Panc1 (cell line): ENCODE data around the gene NIT1. TPM values are rescaled to one million over a fixed set of nuclear protein-coding genes. Genes with fewer than 3 reads are reported as not detected.

ENCODE experiments used
- ATAC-seq: fragments of 200-7000 bp; cut with Tn5 transposase; 2 replicates; pipeline ENCODE4 v1.9.1; 2020; ENCODE audit warnings: mild to moderate bottlenecking, moderate library complexity
- BruUV-seq: library from RNA; stranded (reverse); fragments of 400-500 nt; replicated peaks from 2 replicates; lab custom pipeline; 2021; lab: Mats Ljungman, UMichigan
- CTCF ChIA-PET: fragments of 300-600 bp; sonication (Branson Sonifier 250); formaldehyde crosslinking; loops from one replicate; lab custom pipeline; 2022; ENCODE audit warnings: antibody characterized with exemption; lab: Charles Lee
- POLR2A ChIA-PET: fragments of 300-600 bp; sonication (Branson Sonifier 250); formaldehyde crosslinking; loops from one replicate; lab custom pipeline; 2022; ENCODE audit warnings: antibody characterized with exemption; lab: Charles Lee
- DNase-seq: peaks from one replicate; pipeline ENCODE4 v3.0.0-alpha.2; 2010; ENCODE audit warnings: low read depth, low spot score
- H3K27ac ChIP-seq: 2 replicates; pipeline ENCODE4 v1.5.1; 2011; ENCODE audit warnings: mild to moderate bottlenecking, low read length, inconsistent platforms
- H3K27me3 ChIP-seq: fragments of 200-500 bp; sonication (Bioruptor generic); 2 replicates; pipeline ENCODE4 v1.6.0; 2014; ENCODE audit warnings: low read length, inconsistent platforms; ENCODE audit not compliant: control insufficient read depth, insufficient read depth
- H3K36me3 ChIP-seq: fragments of 200-500 bp; sonication (Bioruptor generic); 2 replicates; pipeline ENCODE4 v1.5.1; 2014; ENCODE audit warnings: inconsistent platforms, mild to moderate bottlenecking, low read length, moderate library complexity; ENCODE audit not compliant: control insufficient read depth, insufficient read depth
- H3K4me1 ChIP-seq: 2 replicates; pipeline ENCODE4 v1.5.1; 2011; ENCODE audit warnings: inconsistent platforms, mild to moderate bottlenecking, low read length, moderate library complexity; ENCODE audit not compliant: control insufficient read depth, insufficient read depth
- H3K4me3 ChIP-seq, 2 experiments: 2 replicates each; pipeline ENCODE4 v1.5.1; 2011 to 2012; ENCODE audit warnings: low read depth in 2 of 2, low read length in 2 of 2, mild to moderate bottlenecking in 2 of 2, inconsistent platforms in 1 of 2, moderate library complexity in 1 of 2
- H3K9me3 ChIP-seq: fragments of 200-500 bp; sonication (Bioruptor generic); 2 replicates; pipeline ENCODE4 v1.5.1; 2014; ENCODE audit warnings: low read depth, mild to moderate bottlenecking, inconsistent platforms, low read length, moderate library complexity; ENCODE audit not compliant: control insufficient read depth, insufficient read depth
- POLR2AphosphoS5 ChIP-seq: IDR thresholded peaks from 2 replicates; pipeline ENCODE4 v1.6.1; 2012; ENCODE audit warnings: mild to moderate bottlenecking, low read depth, low read length, moderate library complexity
- SIN3A ChIP-seq: IDR thresholded peaks from 2 replicates; pipeline ENCODE4 v1.6.1; 2012; ENCODE audit warnings: low read depth, mild to moderate bottlenecking, low read length, moderate library complexity, borderline replicate concordance; ENCODE audit not compliant: insufficient read depth
- TCF7L2 ChIP-seq: IDR thresholded peaks from 2 replicates; pipeline ENCODE4 v1.6.1; 2011; ENCODE audit warnings: mild to moderate bottlenecking, low read depth, low read length, inconsistent platforms
- in situ Hi-C: cut with HindIII; loops from 2 replicates; pipeline ENCODE4 v1.10.0; 2016; ENCODE audit warnings: low sequenced_read_pairs, low pct_unique_long_range_greater_than_20kb
- intact Hi-C: fragments of 100-400 bp; cut with micrococcal nuclease; formaldehyde crosslinking; loops from one replicate; pipeline ENCODE4 v1.10.0; 2022; ENCODE audit not compliant: unreplicated experiment
- total RNA-seq: library from RNA; stranded (reverse); gene quantifications from one replicate; pipeline ENCODE4 v1.2.1, GENCODE V29; 2021; ENCODE audit not compliant: unreplicated experiment
- TF ChIP-seq, protein P1 (sequence below): fragments of 450-650 bp; IDR thresholded peaks from 2 replicates; pipeline ENCODE4 v1.5.1; 2017; ENCODE audit warnings: mild to moderate bottlenecking
- TF ChIP-seq, protein P2 (sequence below), 2 experiments: IDR thresholded peaks; 2 replicates each; pipeline ENCODE4 v1.6.1; 2011 to 2012; ENCODE audit warnings: low read depth in 2 of 2, control low read depth in 1 of 2, low read length in 1 of 2, mild to moderate bottlenecking in 1 of 2, moderate library complexity in 1 of 2; ENCODE audit not compliant: insufficient read depth in 1 of 2

Gene NIT1
- total RNA-seq, 1 experiment from 2014 or later: 31.3 TPM

DNA sequence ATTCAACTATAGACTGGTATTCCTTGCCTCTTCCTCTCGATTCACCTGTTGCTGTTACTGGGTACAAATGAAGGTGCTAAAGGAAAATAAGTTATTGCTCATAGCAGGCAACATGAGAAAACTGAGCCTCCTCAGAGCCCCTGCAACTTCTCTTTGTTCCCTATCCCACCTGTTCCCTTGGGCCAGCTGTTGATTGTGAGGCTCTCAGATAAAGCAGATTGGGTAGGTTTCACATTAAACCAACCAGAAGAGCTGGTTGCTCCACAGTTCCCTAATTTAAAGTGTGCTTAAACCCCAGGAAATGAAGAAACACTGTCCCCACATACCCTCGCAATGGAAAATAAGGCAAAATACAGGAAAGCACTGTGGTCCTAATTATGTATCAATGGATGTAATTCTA, 9.7 kb downstream of the NIT1 start:
- POLR2A ChIA-PET: no interaction called here

GRCh38 chr1:161128591-161129420, 10.9 kb downstream of the NIT1 start:
- Histone ChIP-seq H3K36me3 (peaks cover 16% of the 10 kb centered on the region), H3K4me3 (no peak overlapping the region), H3K9me3 (no peaks in the 10 kb centered on the region), H3K4me1 (peaks cover 14% of the 10 kb centered on the region), H3K27me3 (no peaks in the 10 kb centered on the region), H3K27ac (no peak overlapping the region)
- no TSS peak for BruUV-seq
- in situ Hi-C loops: no loop called here
- TF ChIP-seq SIN3A: no peak
- TF ChIP-seq, protein P1, sequence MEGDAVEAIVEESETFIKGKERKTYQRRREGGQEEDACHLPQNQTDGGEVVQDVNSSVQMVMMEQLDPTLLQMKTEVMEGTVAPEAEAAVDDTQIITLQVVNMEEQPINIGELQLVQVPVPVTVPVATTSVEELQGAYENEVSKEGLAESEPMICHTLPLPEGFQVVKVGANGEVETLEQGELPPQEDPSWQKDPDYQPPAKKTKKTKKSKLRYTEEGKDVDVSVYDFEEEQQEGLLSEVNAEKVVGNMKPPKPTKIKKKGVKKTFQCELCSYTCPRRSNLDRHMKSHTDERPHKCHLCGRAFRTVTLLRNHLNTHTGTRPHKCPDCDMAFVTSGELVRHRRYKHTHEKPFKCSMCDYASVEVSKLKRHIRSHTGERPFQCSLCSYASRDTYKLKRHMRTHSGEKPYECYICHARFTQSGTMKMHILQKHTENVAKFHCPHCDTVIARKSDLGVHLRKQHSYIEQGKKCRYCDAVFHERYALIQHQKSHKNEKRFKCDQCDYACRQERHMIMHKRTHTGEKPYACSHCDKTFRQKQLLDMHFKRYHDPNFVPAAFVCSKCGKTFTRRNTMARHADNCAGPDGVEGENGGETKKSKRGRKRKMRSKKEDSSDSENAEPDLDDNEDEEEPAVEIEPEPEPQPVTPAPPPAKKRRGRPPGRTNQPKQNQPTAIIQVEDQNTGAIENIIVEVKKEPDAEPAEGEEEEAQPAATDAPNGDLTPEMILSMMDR: no peak
- TF ChIP-seq, protein P2, sequence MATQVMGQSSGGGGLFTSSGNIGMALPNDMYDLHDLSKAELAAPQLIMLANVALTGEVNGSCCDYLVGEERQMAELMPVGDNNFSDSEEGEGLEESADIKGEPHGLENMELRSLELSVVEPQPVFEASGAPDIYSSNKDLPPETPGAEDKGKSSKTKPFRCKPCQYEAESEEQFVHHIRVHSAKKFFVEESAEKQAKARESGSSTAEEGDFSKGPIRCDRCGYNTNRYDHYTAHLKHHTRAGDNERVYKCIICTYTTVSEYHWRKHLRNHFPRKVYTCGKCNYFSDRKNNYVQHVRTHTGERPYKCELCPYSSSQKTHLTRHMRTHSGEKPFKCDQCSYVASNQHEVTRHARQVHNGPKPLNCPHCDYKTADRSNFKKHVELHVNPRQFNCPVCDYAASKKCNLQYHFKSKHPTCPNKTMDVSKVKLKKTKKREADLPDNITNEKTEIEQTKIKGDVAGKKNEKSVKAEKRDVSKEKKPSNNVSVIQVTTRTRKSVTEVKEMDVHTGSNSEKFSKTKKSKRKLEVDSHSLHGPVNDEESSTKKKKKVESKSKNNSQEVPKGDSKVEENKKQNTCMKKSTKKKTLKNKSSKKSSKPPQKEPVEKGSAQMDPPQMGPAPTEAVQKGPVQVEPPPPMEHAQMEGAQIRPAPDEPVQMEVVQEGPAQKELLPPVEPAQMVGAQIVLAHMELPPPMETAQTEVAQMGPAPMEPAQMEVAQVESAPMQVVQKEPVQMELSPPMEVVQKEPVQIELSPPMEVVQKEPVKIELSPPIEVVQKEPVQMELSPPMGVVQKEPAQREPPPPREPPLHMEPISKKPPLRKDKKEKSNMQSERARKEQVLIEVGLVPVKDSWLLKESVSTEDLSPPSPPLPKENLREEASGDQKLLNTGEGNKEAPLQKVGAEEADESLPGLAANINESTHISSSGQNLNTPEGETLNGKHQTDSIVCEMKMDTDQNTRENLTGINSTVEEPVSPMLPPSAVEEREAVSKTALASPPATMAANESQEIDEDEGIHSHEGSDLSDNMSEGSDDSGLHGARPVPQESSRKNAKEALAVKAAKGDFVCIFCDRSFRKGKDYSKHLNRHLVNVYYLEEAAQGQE (IDR thresholded peaks at IDR 0.05; ENCODE audit: insufficient read depth in 1 of 2, low read depth in 2 of 2, low read length in 1 of 2): no peak
- TF ChIP-seq TCF7L2: no peak
- TF ChIP-seq POLR2AphosphoS5: no peak
- ATAC-seq: no peak
- DNase-seq: no peak
- ChIA-PET CTCF (interaction anchor here (0.6 to 0.7 kb wide), 2 partner anchors 21 to 108 kb away, joined by 4 to 7 read pairs; partner anchors contain the start of gene F11R), POLR2A (no interaction called here)
- intact Hi-C loops: no loop called here

More for the DNA sequence above, 9.7 kb downstream of the NIT1 start:
- BruUV-seq: no TSS peak
- TF ChIP-seq POLR2AphosphoS5: no peak
- TF ChIP-seq, protein P2 (IDR thresholded peaks at IDR 0.05; ENCODE audit: insufficient read depth in 1 of 2, low read depth in 2 of 2, low read length in 1 of 2): no peak
- Histone ChIP-seq H3K4me1 (peaks cover 14% of the 10 kb centered on the region), H3K4me3 (no peak overlapping the region), H3K36me3 (peaks cover 19% of the 10 kb centered on the region), H3K9me3 (no peaks in the 10 kb centered on the region), H3K27ac (no peak overlapping the region), H3K27me3 (no peaks in the 10 kb centered on the region)
- intact Hi-C loops: no loop called here
- DNase-seq (no peak), ATAC-seq (no peak)
- CTCF ChIA-PET: interaction anchor here (0.6 kb wide), 1 partner anchor 38 kb away, joined by 3 read pairs; the partner anchor contains the start of gene NECTIN4
- in situ Hi-C loops: no loop called here
